Lower leg skin (tissue), 4 donors: Measurements from ENCODE around the gene HUNK. TPM values are rescaled to one million over a fixed set of nuclear protein-coding genes. Genes with fewer than 3 reads are reported as not detected.

Experiments
- DNase-seq, 2 donors: peaks; one replicate each; pipeline ENCODE4 v3.0.0-alpha.2; 2019; ENCODE audit warnings: low spot score in 2 of 2
- H3K4me3 ChIP-seq: fragments of 200-600 bp; sonication (generic); 2 replicates; pipeline ENCODE4 v1.5.1; 2017; ENCODE audit warnings: mild to moderate bottlenecking, low read depth; ENCODE audit not compliant: poor library complexity, severe bottlenecking
- POLR2A ChIP-seq, 2 donors: fragments of 450-650 bp; IDR thresholded peaks; one replicate each; pipeline ENCODE4 v1.6.1; 2016 to 2017; ENCODE audit warnings: antibody characterized with exemption in 2 of 2, mild to moderate bottlenecking in 1 of 2, moderate library complexity in 1 of 2
- WGBS, 2 donors: methylation state at CpG; one replicate each; pipeline ENCODE4 v1.1.5; 2018; 5-methylcytosine and 5-hydroxymethylcytosine counted together
- intact Hi-C: fragments of 100-400 bp; cut with DNase I; formaldehyde crosslinking; loops from one replicate; pipeline ENCODE4 v1.15.0; 2023; ENCODE audit warnings: low total_unique reads
- total RNA-seq, 4 donors: library from RNA; depleted of rRNA; stranded (reverse); fragments of >200 nt; gene quantifications; one replicate each; pipeline ENCODE4 v1.1.0, GENCODE V29; 2016
- TF ChIP-seq, protein P1 (sequence below), 3 donors: fragments of 450-650 bp; IDR thresholded peaks; one replicate each; pipeline ENCODE4 v1.5.1; 2016; ENCODE audit warnings: antibody characterized with exemption in 3 of 3, mild to moderate bottlenecking in 3 of 3, moderate library complexity in 2 of 3

The HUNK gene
- total RNA-seq, 4 donors from 2014 or later: 2.8 to 4.0 (median 3.5) TPM

GRCh38 chr21:31924548-31924947, 51.7 kb downstream of the HUNK start:
- H3K4me3 ChIP-seq: no peak overlapping the region
- TF ChIP-seq POLR2A (IDR thresholded peaks at IDR 0.05): no peak
- TF ChIP-seq, protein P1, sequence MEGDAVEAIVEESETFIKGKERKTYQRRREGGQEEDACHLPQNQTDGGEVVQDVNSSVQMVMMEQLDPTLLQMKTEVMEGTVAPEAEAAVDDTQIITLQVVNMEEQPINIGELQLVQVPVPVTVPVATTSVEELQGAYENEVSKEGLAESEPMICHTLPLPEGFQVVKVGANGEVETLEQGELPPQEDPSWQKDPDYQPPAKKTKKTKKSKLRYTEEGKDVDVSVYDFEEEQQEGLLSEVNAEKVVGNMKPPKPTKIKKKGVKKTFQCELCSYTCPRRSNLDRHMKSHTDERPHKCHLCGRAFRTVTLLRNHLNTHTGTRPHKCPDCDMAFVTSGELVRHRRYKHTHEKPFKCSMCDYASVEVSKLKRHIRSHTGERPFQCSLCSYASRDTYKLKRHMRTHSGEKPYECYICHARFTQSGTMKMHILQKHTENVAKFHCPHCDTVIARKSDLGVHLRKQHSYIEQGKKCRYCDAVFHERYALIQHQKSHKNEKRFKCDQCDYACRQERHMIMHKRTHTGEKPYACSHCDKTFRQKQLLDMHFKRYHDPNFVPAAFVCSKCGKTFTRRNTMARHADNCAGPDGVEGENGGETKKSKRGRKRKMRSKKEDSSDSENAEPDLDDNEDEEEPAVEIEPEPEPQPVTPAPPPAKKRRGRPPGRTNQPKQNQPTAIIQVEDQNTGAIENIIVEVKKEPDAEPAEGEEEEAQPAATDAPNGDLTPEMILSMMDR (IDR thresholded peaks at IDR 0.05): no peak
- WGBS, 2 donors: 88 to 91% methylated on average over 13 of the region's 13 CpGs
- intact Hi-C loops: no loop called here
- peak in 1 of 2 donors; percentile 63 for DNase-seq

GRCh38 chr21:31926498-31926897, 53.7 kb downstream of the HUNK start:
- 96 to 97% methylated on average over 3 of the region's 3 CpGs for WGBS, 2 donors
- no peak for DNase-seq
- intact Hi-C loops: no loop called here
- H3K4me3 ChIP-seq: no peak overlapping the region
- no peak for TF ChIP-seq POLR2A (IDR thresholded peaks at IDR 0.05)
- TF ChIP-seq, protein P1 (IDR thresholded peaks at IDR 0.05): no peak

DNA sequence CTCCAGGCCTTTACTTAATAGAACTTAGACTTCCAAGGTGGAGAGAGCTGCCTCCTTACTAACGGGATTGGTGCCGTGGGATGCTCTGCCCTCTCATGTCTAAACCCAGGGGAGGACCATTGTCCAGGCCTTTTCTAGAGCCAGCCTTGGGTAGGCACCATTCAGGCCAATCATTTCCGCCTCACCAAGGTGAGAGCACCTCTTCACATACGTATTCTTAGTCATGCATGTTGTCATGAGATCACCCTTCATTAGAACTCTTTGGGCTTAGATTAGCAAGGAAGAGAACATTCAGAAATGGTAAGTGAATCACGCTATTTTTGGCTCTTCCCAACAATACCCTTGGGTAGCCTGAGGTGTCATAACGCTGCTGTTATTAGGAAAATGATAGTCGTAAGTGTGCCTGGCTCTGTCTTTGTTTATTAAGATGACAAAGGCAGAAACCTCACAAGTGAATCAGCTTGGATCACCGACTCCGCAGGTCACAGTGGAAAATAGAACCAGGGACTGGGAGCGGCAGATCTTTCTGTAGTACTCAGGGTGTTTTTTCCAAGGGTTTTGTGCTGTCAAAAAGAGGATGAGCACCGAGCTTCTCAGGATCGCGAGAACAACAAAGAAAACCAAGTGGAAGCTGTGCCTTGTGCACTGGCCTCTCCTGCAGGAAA, 55.0 kb downstream of the HUNK start:
- whole genome bisulfite sequencing, 2 donors: 60 to 61% methylated on average over 13 of the region's 13 CpGs
- intact Hi-C loops: no loop called here
- TF ChIP-seq POLR2A (IDR thresholded peaks at IDR 0.05): no peak
- TF ChIP-seq, protein P1 (IDR thresholded peaks at IDR 0.05): no peak
- H3K4me3 ChIP-seq: no peak overlapping the region
- peak in 1 of 2 donors; percentile 45 for DNase-seq

DNA sequence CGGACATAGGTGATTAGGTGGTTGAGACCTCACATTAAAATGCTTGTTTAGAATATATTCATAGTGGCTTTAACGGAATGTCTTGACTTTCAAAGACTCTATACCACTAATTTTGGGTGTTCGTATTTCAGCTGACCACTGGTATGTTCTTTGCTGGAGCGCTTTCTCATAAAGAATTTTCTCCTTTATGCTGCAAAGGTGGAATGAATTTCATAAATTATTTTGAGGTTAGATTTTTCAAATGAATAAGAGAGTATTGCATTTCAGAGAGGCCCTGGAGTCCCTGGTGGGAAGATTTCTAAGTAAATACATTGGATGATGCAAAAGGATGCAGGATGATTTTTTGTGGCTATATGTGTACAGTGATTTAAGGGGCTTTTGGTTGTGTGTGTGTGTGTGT, 55.8 kb downstream of the HUNK start:
- TF ChIP-seq, protein P1 (IDR thresholded peaks at IDR 0.05): no peak
- no peak for TF ChIP-seq POLR2A (IDR thresholded peaks at IDR 0.05)
- intact Hi-C loops: no loop called here
- DNase-seq: no peak
- WGBS, 2 donors: 88 to 91% methylated on average over 4 of the region's 4 CpGs
- no peak overlapping the region for H3K4me3 ChIP-seq

GRCh38 chr21:31929548-31929947, 56.7 kb downstream of the HUNK start:
- no peak overlapping the region for H3K4me3 ChIP-seq
- no peak for DNase-seq
- intact Hi-C loops: no loop called here
- 77 to 83% methylated on average over 7 of the region's 7 CpGs for WGBS, 2 donors
- TF ChIP-seq POLR2A (IDR thresholded peaks at IDR 0.05): no peak
- TF ChIP-seq, protein P1 (IDR thresholded peaks at IDR 0.05): no peak

GRCh38 chr21:31930001-31930400, 57.2 kb downstream of the HUNK start:
- WGBS, 2 donors: 93 to 99% methylated on average over 7 of the region's 7 CpGs
- intact Hi-C loops: no loop called here
- H3K4me3 ChIP-seq: no peak overlapping the region

More at GRCh38 chr21:31930001-31930400, 57.2 kb downstream of the HUNK start:
- no peak for DNase-seq
- no peak for TF ChIP-seq POLR2A (IDR thresholded peaks at IDR 0.05)
- TF ChIP-seq, protein P1 (IDR thresholded peaks at IDR 0.05): no peak
